NCI-H2227 (cell line): Measurements from ENCODE around the gene SREK1.
A peak's percentile ranks its signal among the peaks of the same experiment; 100 is the strongest.
"Not testable (repeated sequence)": the region's sequence is repeated elsewhere in the genome, so short reads cannot be mapped to it uniquely, and the experiment has no call there.

ENCODE experiments used
- DNase-seq: peaks from one replicate; lab custom pipeline; 2025; ENCODE audit not compliant: unreplicated experiment; lab: John Stamatoyannopoulos, UW

The SREK1 gene

GRCh38 chr5:66213533-66213932 is 69.4 kb downstream of the SREK1 start:
- no peak for DNase-seq

DNA sequence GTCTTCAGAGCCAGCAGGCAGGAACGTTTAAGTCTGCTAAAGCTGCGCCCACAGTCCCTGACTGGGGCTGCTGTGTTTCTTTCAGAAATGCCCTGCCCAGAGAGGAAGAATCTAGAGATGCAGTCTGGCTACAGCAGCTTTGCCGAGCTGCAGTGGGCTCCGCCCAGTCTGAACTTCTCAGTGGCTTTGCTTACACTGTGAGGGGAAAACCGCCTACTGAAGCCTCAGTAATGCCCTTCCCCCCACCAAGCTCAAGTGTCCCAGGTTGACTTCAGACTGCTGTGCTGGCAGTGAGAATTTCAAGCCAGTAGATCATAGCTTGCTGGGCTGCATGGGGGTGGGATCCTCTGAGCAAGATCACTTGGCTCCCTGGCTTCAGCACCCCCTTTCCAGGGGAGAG is 78.4 kb downstream of the SREK1 start:
- DNase-seq = no peak

- not testable (repeated sequence) for DNase-seq
Observed at GRCh38 chr5:66222896-66223295, 78.8 kb downstream of the SREK1 start.

DNA sequence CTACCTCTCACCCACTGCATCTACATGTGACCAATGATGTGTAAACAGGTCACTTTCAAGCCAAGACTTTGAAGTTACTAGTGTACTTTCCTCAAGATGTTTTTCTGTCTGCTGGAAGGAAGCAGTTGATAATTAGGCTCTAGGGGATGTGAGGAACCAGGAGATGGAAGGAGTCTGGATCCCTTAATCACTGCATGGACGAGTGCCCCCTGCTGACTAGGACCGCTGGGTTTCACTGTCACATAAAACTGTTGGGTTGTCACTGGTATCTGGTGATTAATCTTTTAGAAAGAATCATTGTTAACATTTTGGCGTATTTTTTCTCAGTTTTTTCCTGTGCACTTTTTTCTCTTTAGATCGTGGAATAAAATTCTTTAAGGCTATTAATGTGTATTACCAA is 79.5 kb downstream of the SREK1 start:
- DNase-seq = no peak

DNA sequence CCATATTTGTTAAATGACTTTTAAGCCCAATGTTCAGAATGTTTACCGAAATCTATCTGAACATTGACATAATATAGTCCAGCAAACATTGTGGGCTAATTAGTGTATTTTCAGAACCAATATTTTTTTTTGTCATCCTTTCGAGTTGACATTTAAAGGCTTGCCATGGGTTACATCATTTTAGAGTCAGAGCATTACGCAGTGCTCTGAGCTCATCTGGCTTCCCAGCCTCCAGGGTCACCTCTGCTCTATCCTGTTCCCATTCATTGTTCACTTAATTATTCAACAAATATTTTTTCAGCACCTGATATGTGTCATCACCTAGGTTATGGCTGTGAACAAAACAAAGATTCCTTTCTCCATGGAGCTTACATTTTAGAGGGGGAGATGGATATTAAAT is 80.2 kb downstream of the SREK1 start:
- no peak for DNase-seq

DNA sequence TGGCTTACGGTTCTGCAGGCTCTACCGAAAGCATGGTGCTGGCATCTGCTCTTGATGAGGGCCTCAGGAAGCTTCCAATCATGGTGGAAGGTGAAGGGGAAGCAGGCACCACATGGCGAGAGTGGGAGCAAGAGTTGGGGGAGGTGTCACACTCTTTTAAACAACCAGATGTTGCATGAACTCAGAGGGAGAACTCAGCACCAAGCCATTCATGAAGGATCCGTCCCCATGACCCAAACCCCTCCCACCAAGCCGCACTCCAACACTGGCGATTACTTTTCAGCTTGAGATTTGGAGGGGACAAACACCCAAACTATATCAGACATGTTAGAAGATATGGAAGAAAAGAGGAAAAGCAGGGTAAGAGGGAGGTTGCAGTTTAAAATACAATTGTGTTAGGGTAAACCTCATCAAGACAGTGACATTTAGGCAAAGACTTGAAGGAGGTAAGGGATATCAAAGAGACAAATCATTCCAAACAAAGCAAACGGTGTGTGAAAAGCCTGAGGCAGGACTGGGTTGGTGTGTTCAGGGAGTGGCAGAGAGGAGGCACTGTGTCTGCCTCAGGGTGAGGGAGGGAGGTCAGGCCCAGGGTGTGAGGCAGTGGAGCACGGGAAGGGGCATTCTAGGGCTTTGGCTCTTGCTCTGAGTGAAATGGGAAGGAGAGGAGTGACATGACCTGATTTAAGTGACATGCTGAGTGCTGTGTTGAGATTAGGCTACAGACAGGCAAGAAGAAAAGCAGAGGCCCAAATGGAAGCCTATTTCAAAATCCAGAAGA is 80.9 kb downstream of the SREK1 start:
- no peak for DNase-seq

- DNase-seq = no peak
Observed at GRCh38 chr5:66230551-66230950, 86.5 kb downstream of the SREK1 start.

DNA sequence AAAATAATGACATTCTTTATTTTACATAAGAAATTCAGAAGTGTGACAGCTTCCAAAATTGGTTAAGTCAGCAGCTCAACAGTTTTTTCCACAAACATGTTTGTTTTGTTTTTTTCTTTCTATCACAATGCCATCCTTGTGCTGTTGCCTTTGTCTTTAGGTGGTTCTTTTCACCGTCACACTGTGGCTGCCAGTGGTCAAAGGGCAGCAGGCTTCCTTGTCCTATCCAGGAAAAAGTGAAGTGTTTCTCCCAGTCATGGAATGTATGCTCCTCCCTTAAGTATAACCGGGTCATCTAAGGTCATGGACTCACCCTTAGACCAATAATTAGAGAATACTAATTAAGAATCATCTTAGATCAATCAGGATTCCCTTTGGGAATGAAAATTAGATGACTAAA is 87.4 kb downstream of the SREK1 start:
- no peak for DNase-seq

DNA sequence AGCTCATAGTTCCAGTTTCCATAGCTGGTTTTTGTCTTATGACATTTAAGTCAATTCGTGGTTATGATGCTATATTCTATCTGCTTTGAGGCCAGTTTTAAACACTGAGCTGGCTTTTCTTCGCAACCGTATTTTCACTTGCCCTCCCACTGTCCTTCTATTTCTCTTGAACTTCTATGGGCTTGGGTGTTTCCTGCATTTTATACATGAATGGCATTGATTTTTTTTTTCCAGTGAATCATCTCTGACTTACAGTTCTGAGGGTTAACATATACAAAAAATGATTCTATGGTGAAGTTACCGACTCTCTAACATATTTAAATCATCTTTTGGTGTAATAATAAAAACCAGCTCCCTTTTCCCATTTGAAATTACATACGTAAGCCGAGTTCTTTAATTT is 88.2 kb downstream of the SREK1 start:
- DNase-seq = no peak

- peak; percentile 64 for DNase-seq
Observed at GRCh38 chr5:66232706-66233445, 88.8 kb downstream of the SREK1 start.
